Inflammatory macrophage treated with lipopolysaccharide for 1 hour (primary cell): Measurements from ENCODE around the gene SGMS1.
A peak's percentile ranks its signal among the peaks of the same experiment; 100 is the strongest.

Experiments used
- DNase-seq, 2 donors: peaks; one replicate each; pipeline ENCODE4 v3.0.0-alpha.2; 2020 to 2022

SGMS1 gene

GRCh38 chr10:50416881-50417280 lies 206.9 kb downstream of the SGMS1 start:
- no peak for DNase-seq

GRCh38 chr10:50416181-50416824 lies 207.5 kb downstream of the SGMS1 start:
- no peak for DNase-seq

- no peak for DNase-seq
Measured at GRCh38 chr10:50415292-50415691, 208.5 kb downstream of the SGMS1 start.

GRCh38 chr10:50410066-50410811 lies 213.5 kb downstream of the SGMS1 start:
- DNase-seq, result no peak

- no peak for DNase-seq
Measured at GRCh38 chr10:50407076-50407801, 216.5 kb downstream of the SGMS1 start.

GRCh38 chr10:50406457-50407070 lies 217.2 kb downstream of the SGMS1 start:
- DNase-seq, result no peak

GRCh38 chr10:50405723-50406122 lies 218.0 kb downstream of the SGMS1 start:
- DNase-seq, result no peak

GRCh38 chr10:50404021-50404773 lies 219.6 kb downstream of the SGMS1 start:
- no peak for DNase-seq

- no peak for DNase-seq
Measured at GRCh38 chr10:50403074-50403473, 220.7 kb downstream of the SGMS1 start.

- DNase-seq, result no peak
Measured at GRCh38 chr10:50402466-50402865, 221.3 kb downstream of the SGMS1 start.

GRCh38 chr10:50400694-50401093 lies 223.1 kb downstream of the SGMS1 start:
- DNase-seq, result peak; percentile 68 to 69

GRCh38 chr10:50398823-50399222 lies 224.9 kb downstream of the SGMS1 start:
- DNase-seq, result no peak

- peak in 1 of 2 donors; percentile 74 for DNase-seq
Measured at GRCh38 chr10:50398381-50398780, 225.4 kb downstream of the SGMS1 start.

GRCh38 chr10:50397312-50398140 lies 226.2 kb downstream of the SGMS1 start:
- no peak for DNase-seq

GRCh38 chr10:50396491-50397311 lies 227.1 kb downstream of the SGMS1 start:
- no peak for DNase-seq

GRCh38 chr10:50395851-50396250 lies 227.9 kb downstream of the SGMS1 start:
- peak; percentile 41 to 62 for DNase-seq

GRCh38 chr10:50395271-50395670 lies 228.5 kb downstream of the SGMS1 start:
- DNase-seq, result peak; percentile 94 to 95

- DNase-seq, result peak; percentile 95
Measured at GRCh38 chr10:50394832-50395231, 228.9 kb downstream of the SGMS1 start.

- DNase-seq, result no peak
Measured at GRCh38 chr10:50393784-50394467, 229.8 kb downstream of the SGMS1 start.
